Hematopoietic multipotent progenitor cell treated with erythropoietin and hydrocortisone succinate and interleukin-3 and kit ligand, for 6 days (in vitro differentiated cells): ENCODE results near the gene TRIM62.
A peak's percentile ranks its signal among the peaks of the same experiment; 100 is the strongest.
"Not testable (repeated sequence)": the region's sequence is repeated elsewhere in the genome, so short reads cannot be mapped to it uniquely, and the experiment has no call there.

ENCODE experiments used
- DNase-seq: peaks from one replicate; pipeline ENCODE4 v3.0.0-alpha.2; 2015

The TRIM62 gene

GRCh38 chr1:33132549-33132948 lies 49.3 kb downstream of the TRIM62 start:
- DNase-seq: no peak

- DNase-seq: no peak
Measured at GRCh38 chr1:33131191-33131590, 50.7 kb downstream of the TRIM62 start.

- peak; percentile 29 for DNase-seq
Measured at GRCh38 chr1:33130297-33130696, 51.5 kb downstream of the TRIM62 start.

GRCh38 chr1:33128781-33129180 lies 53.1 kb downstream of the TRIM62 start:
- no peak for DNase-seq

- DNase-seq: peak; percentile 100
Measured at GRCh38 chr1:33127001-33127823, 54.6 kb downstream of the TRIM62 start.

- no peak for DNase-seq
Measured at GRCh38 chr1:33126411-33127000, 55.3 kb downstream of the TRIM62 start.

- not testable (repeated sequence) for DNase-seq
Measured at GRCh38 chr1:33124647-33125046, 57.2 kb downstream of the TRIM62 start.

GRCh38 chr1:33123266-33123665 lies 58.6 kb downstream of the TRIM62 start:
- no peak for DNase-seq

GRCh38 chr1:33122483-33123178 lies 59.2 kb downstream of the TRIM62 start:
- DNase-seq: no peak

GRCh38 chr1:33121728-33122127 lies 60.1 kb downstream of the TRIM62 start:
- no peak for DNase-seq

GRCh38 chr1:33120436-33121231 lies 61.2 kb downstream of the TRIM62 start:
- DNase-seq: no peak

- no peak for DNase-seq
Measured at GRCh38 chr1:33119532-33120217, 62.2 kb downstream of the TRIM62 start.

- DNase-seq: no peak
Measured at GRCh38 chr1:33119050-33119449, 62.8 kb downstream of the TRIM62 start.

- no peak for DNase-seq
Measured at GRCh38 chr1:33118274-33118673, 63.6 kb downstream of the TRIM62 start.

GRCh38 chr1:33117440-33118085 lies 64.3 kb downstream of the TRIM62 start:
- DNase-seq: no peak

- DNase-seq: peak; percentile 69
Measured at GRCh38 chr1:33111965-33112364, 69.9 kb downstream of the TRIM62 start.

- no peak for DNase-seq
Measured at GRCh38 chr1:33110477-33110876, 71.4 kb downstream of the TRIM62 start.

GRCh38 chr1:33100119-33100415 lies 81.8 kb downstream of the TRIM62 start:
- DNase-seq: not testable (repeated sequence)

- DNase-seq: peak; percentile 87
Measured at GRCh38 chr1:33099290-33100118, 82.3 kb downstream of the TRIM62 start.

- DNase-seq: peak; percentile 71
Measured at GRCh38 chr1:33098371-33098770, 83.5 kb downstream of the TRIM62 start.

- DNase-seq: no peak
Measured at GRCh38 chr1:33097762-33098161, 84.1 kb downstream of the TRIM62 start.
